Fibroblast of pulmonary artery (primary cell): ENCODE results near the gene ACER3.

ENCODE experiments used
- DNase-seq: peaks from one replicate; pipeline ENCODE4 v3.0.0-alpha.2; 2010; ENCODE audit warnings: low read depth
- H3K4me3 ChIP-seq: replicated peaks from 2 replicates; pipeline ENCODE4 v1.5.1; 2011; ENCODE audit warnings: low read depth, mild to moderate bottlenecking, control low read depth, low read length, moderate library complexity
- CTCF ChIP-seq: IDR thresholded peaks from 2 replicates; pipeline ENCODE4 v1.5.1; 2011; ENCODE audit warnings: mild to moderate bottlenecking, control low read depth, low read length, inconsistent platforms; ENCODE audit errors: missing control alignments

Gene ACER3

GRCh38 chr11:77069336-77069968, 208.7 kb downstream of the ACER3 start:
- no peak for DNase-seq
- no peak for TF ChIP-seq CTCF
- H3K4me3 ChIP-seq = no peak overlapping the region

- H3K4me3 ChIP-seq = no peak overlapping the region
Measured at GRCh38 chr11:77069969-77070582, 209.4 kb downstream of the ACER3 start.

GRCh38 chr11:77071077-77071476, 210.4 kb downstream of the ACER3 start:
- no peak overlapping the region for H3K4me3 ChIP-seq
- DNase-seq = no peak
- TF ChIP-seq CTCF = no peak

More at GRCh38 chr11:77069969-77070582, 209.4 kb downstream of the ACER3 start:
- no peak for TF ChIP-seq CTCF
- DNase-seq = no peak

- H3K4me3 ChIP-seq = no peak overlapping the region
- no peak for TF ChIP-seq CTCF
- no peak for DNase-seq
Measured at GRCh38 chr11:77071671-77072605, 211.2 kb downstream of the ACER3 start.

- no peak for TF ChIP-seq CTCF
- no peak overlapping the region for H3K4me3 ChIP-seq
- no peak for DNase-seq
Measured at GRCh38 chr11:77072851-77073327, 212.2 kb downstream of the ACER3 start.

- peak; percentile 76 for TF ChIP-seq CTCF
- H3K4me3 ChIP-seq = no peak overlapping the region
- DNase-seq = peak; percentile 94
Measured at GRCh38 chr11:77073328-77074001, 212.7 kb downstream of the ACER3 start.
